Motor neuron (in vitro differentiated cells): ENCODE data around the gene COL23A1. TPM values are rescaled to one million over a fixed set of nuclear protein-coding genes. Genes with fewer than 3 reads are reported as not detected.
A peak's percentile ranks its signal among the peaks of the same experiment; 100 is the strongest.

ENCODE experiments used
- ATAC-seq, 8 experiments: fragments of 200-7000 bp; cut with Tn5 transposase; replicated peaks in 6 of 8; 2 replicates each; pipeline ENCODE4 v1.8.0; 2021; ENCODE audit warnings: mild to moderate bottlenecking in 8 of 8, moderate library complexity in 8 of 8
- H3K27ac ChIP-seq, 2 donors: fragments of 250-450 bp; sonication (Bioruptor Pico); 2 replicates each; pipeline ENCODE4 v1.9.0; 2021; ENCODE audit warnings: antibody characterized with exemption in 2 of 2, mild to moderate bottlenecking in 2 of 2, moderate library complexity in 1 of 2
- H3K4me1 ChIP-seq, 2 donors: fragments of 250-450 bp; sonication (Bioruptor Pico); replicated peaks in 1 of 2; 2 replicates each; pipeline ENCODE4 v1.6.1; 2021; ENCODE audit warnings: antibody characterized with exemption in 2 of 2, mild to moderate bottlenecking in 2 of 2, moderate library complexity in 1 of 2
- H3K4me3 ChIP-seq, 5 donors: fragments of 250-450 bp; sonication (Bioruptor Pico); 2 replicates each; pipeline ENCODE4 v1.9.0; 2021; ENCODE audit warnings: antibody characterized with exemption in 5 of 5, mild to moderate bottlenecking in 5 of 5, moderate library complexity in 4 of 5
- WGBS, 10 experiments: fragments of 450-650 bp; shearing (Covaris generic); methylation state at CpG; one replicate each; pipeline ENCODE4 v1.0.0; 2022; 5-methylcytosine and 5-hydroxymethylcytosine counted together
- in situ Hi-C, 9 experiments: fragments of 400-800 bp; cut with MboI; loops; one replicate each; pipeline ENCODE4 v1.15.0; 2021; ENCODE audit warnings: low sequenced_read_pairs in 9 of 9, low pct_unique_long_range_greater_than_20kb in 2 of 9; ENCODE audit not compliant: unreplicated experiment in 9 of 9
- total RNA-seq, 8 experiments: library from RNA; unstranded; fragments of 300-600 nt; gene quantifications; 2 replicates each; pipeline versions ENCODE4 v1.2.3 to v1.2.4, GENCODE V29; 2022

Gene COL23A1
- total RNA-seq, 8 experiments from 2014 or later, result 0.10 to 10.8 (median 0.20) TPM

GRCh38 chr5:178425621-178426068, 164.5 kb downstream of the COL23A1 start:
- ATAC-seq, result no peak
- no peak overlapping the region for H3K27ac ChIP-seq
- peaks cover 42 to 50% of the 10 kb centered on the region in 2 donors for H3K4me1 ChIP-seq
- WGBS, 10 experiments, result 60 to 95% (median 80%) methylated on average over 1 to 7 of the region's 12 CpGs; no CpG with 5 or more reads in 5 of the 10 experiments
- H3K4me3 ChIP-seq, result no peak overlapping the region
- in situ Hi-C loops, result no loop called here

- in situ Hi-C loops, result no loop called here
- Histone ChIP-seq H3K4me3 (no peak overlapping the region), H3K27ac (peak overlapping the region in 1 of 2 donors; percentile 24), H3K4me1 (peaks cover 47 to 54% of the 10 kb centered on the region in 2 donors)
- no peak for ATAC-seq
- WGBS, 10 experiments, result 79 to 100% (median 88%) methylated on average over 1 to 10 of the region's 10 CpGs; no CpG with 5 or more reads in 2 of the 10 experiments
Measured at GRCh38 chr5:178424810-178425177, 165.4 kb downstream of the COL23A1 start.

- in situ Hi-C loops, result no loop called here
- peak overlapping the region in 1 of 2 donors; percentile 50 for H3K27ac ChIP-seq
- peak in 6 of 8 experiments; percentile 15 to 79 (median 46) for ATAC-seq
- peaks cover 50 to 59% of the 10 kb centered on the region in 2 donors for H3K4me1 ChIP-seq
- WGBS, 10 experiments, result 31 to 78% (median 66%) methylated on average over 1 to 17 of the region's 17 CpGs; no CpG with 5 or more reads in 2 of the 10 experiments
- H3K4me3 ChIP-seq, result no peak overlapping the region
Measured at GRCh38 chr5:178423901-178424809, 166.0 kb downstream of the COL23A1 start.

- H3K27ac ChIP-seq, result peak overlapping the region in 1 of 2 donors; percentile 50
- H3K4me1 ChIP-seq, result peaks cover 42 to 52% of the 10 kb centered on the region in 2 donors
- in situ Hi-C loops, result no loop called here
- no peak for ATAC-seq
- WGBS, 10 experiments, result 46 to 100% (median 84%) methylated on average over 1 to 6 of the region's 14 CpGs; no CpG with 5 or more reads in 2 of the 10 experiments
- no peak overlapping the region for H3K4me3 ChIP-seq
Measured at GRCh38 chr5:178423431-178423830, 166.8 kb downstream of the COL23A1 start.

GRCh38 chr5:178422400-178422775, 167.8 kb downstream of the COL23A1 start:
- Histone ChIP-seq H3K4me3 (no peak overlapping the region), H3K4me1 (peaks cover 34 to 45% of the 10 kb centered on the region in 2 donors), H3K27ac (no peak overlapping the region)
- peak in 4 of 8 experiments; percentile 18 to 58 (median 40) for ATAC-seq
- 23 to 100% (median 68%) methylated on average over 1 to 7 of the region's 11 CpGs; no CpG with 5 or more reads in 3 of the 10 experiments for WGBS, 10 experiments
- in situ Hi-C loops, result no loop called here

GRCh38 chr5:178421699-178422399, 168.3 kb downstream of the COL23A1 start:
- no peak overlapping the region for H3K27ac ChIP-seq
- in situ Hi-C loops, result no loop called here
- ATAC-seq, result peak in 4 of 8 experiments; percentile 5 to 26 (median 16)
- peaks cover 34 to 45% of the 10 kb centered on the region in 2 donors for H3K4me1 ChIP-seq
- WGBS, 10 experiments, result 33 to 80% (median 51%) methylated on average over 1 to 6 of the region's 17 CpGs; no CpG with 5 or more reads in 6 of the 10 experiments
- no peak overlapping the region for H3K4me3 ChIP-seq

GRCh38 chr5:178421128-178421527, 169.1 kb downstream of the COL23A1 start:
- no peak overlapping the region for H3K27ac ChIP-seq
- 0 to 95% (median 33%) methylated on average over 1 to 5 of the region's 5 CpGs; no CpG with 5 or more reads in 2 of the 10 experiments for WGBS, 10 experiments
- no peak overlapping the region for H3K4me3 ChIP-seq
- H3K4me1 ChIP-seq, result peaks cover 34 to 45% of the 10 kb centered on the region in 2 donors
- ATAC-seq, result no peak
- in situ Hi-C loops, result no loop called here

GRCh38 chr5:178420354-178420781, 169.8 kb downstream of the COL23A1 start:
- no peak overlapping the region for H3K27ac ChIP-seq
- no peak overlapping the region for H3K4me3 ChIP-seq
- H3K4me1 ChIP-seq, result peaks cover 34 to 45% of the 10 kb centered on the region in 2 donors
- 20% methylated on average over 1 of the region's 3 CpGs; no CpG with 5 or more reads in 9 of the 10 experiments for WGBS, 10 experiments
- in situ Hi-C loops, result no loop called here
- no peak for ATAC-seq

- WGBS, 10 experiments, result 28 to 100% (median 62%) methylated on average over 1 to 7 of the region's 8 CpGs
- no peak overlapping the region for H3K27ac ChIP-seq
- no peak overlapping the region for H3K4me3 ChIP-seq
- ATAC-seq, result no peak
- in situ Hi-C loops, result no loop called here
- H3K4me1 ChIP-seq, result peaks cover 34 to 40% of the 10 kb centered on the region in 2 donors
Measured at GRCh38 chr5:178419651-178420050, 170.5 kb downstream of the COL23A1 start.

GRCh38 chr5:178419196-178419595, 171.0 kb downstream of the COL23A1 start:
- no peak for ATAC-seq
- WGBS, 10 experiments, result 48 to 73% (median 68%) methylated on average over 4 to 8 of the region's 9 CpGs; no CpG with 5 or more reads in 6 of the 10 experiments
- Histone ChIP-seq H3K4me3 (no peak overlapping the region), H3K27ac (no peak overlapping the region), H3K4me1 (peaks cover 31 to 36% of the 10 kb centered on the region in 2 donors)
- in situ Hi-C loops, result no loop called here

GRCh38 chr5:178418471-178419010, 171.7 kb downstream of the COL23A1 start:
- no peak for ATAC-seq
- Histone ChIP-seq H3K4me1 (peaks cover 34% of the 10 kb centered on the region in 2 donors), H3K4me3 (no peak overlapping the region), H3K27ac (no peak overlapping the region)
- in situ Hi-C loops, result no loop called here
- 92 to 100% (median 100%) methylated on average over 2 of the region's 7 CpGs; no CpG with 5 or more reads in 7 of the 10 experiments for WGBS, 10 experiments

- no peak for ATAC-seq
- H3K4me1 ChIP-seq, result peaks cover 36% of the 10 kb centered on the region in 2 donors
- no peak overlapping the region for H3K27ac ChIP-seq
- in situ Hi-C loops, result no loop called here
- 17 to 100% (median 83%) methylated on average over 1 to 2 of the region's 2 CpGs; no CpG with 5 or more reads in 5 of the 10 experiments for WGBS, 10 experiments
- no peak overlapping the region for H3K4me3 ChIP-seq
Measured at GRCh38 chr5:178418031-178418430, 172.2 kb downstream of the COL23A1 start.
